ENCODE results near the gene SLIT3. TPM values are rescaled to one million over a fixed set of nuclear protein-coding genes. Genes with fewer than 3 reads are reported as not detected.

Gene SLIT3
- total and polyA plus RNA-seq, 9 of the 15 experiments (the other 6 are each of a cell fraction or from before 2014, with no cell fraction given) = 0.01 to 0.04 TPM; not detected in 7

- intact Hi-C loops (cut with micrococcal nuclease) = no loop called here
- POLR2A ChIA-PET = no interaction called here
- 2% methylated on average over 14 of the region's 14 CpGs for WGBS (ENCODE audit: insufficient coverage, low coverage, missing lambda C conversion rate)
- no peak for TF ChIP-seq ZFP30 (CRISPR knock-in tag; IDR thresholded peaks at IDR 0.05; ENCODE audit: borderline replicate concordance)
- no peak for TF ChIP-seq SRSF9 (IDR thresholded peaks at IDR 0.05; ENCODE audit: borderline replicate concordance, low read depth, low read length)
- no peak for TF ChIP-seq POLR2B (IDR thresholded peaks at IDR 0.05; ENCODE audit: low read depth, partially characterized antibody)
- no peak for TF ChIP-seq TBP (optimal IDR thresholded peaks at IDR 0.05; ENCODE audit: low read depth, low read length)
- no peak for TF ChIP-seq USF1 (CRISPR knock-in tag; IDR thresholded peaks at IDR 0.05)
- no peak for TF ChIP-seq PCBP2 (IDR thresholded peaks at IDR 0.05; ENCODE audit: low read depth, low read length, poor library complexity, severe bottlenecking)
- TF ChIP-seq RHOXF2B (CRISPR knock-in tag; conservative IDR thresholded peaks at IDR 0.05) = no peak
- TF ChIP-seq, protein P1, sequence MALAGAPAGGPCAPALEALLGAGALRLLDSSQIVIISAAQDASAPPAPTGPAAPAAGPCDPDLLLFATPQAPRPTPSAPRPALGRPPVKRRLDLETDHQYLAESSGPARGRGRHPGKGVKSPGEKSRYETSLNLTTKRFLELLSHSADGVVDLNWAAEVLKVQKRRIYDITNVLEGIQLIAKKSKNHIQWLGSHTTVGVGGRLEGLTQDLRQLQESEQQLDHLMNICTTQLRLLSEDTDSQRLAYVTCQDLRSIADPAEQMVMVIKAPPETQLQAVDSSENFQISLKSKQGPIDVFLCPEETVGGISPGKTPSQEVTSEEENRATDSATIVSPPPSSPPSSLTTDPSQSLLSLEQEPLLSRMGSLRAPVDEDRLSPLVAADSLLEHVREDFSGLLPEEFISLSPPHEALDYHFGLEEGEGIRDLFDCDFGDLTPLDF (CRISPR knock-in tag; IDR thresholded peaks at IDR 0.05) = no peak
- no peak for TF ChIP-seq WHSC1 (IDR thresholded peaks at IDR 0.05; ENCODE audit: low read length)
- TF ChIP-seq KDM4B (IDR thresholded peaks at IDR 0.05; ENCODE audit: borderline replicate concordance in 2 of 2, low read depth in 1 of 2) = no peak
- no peak for TF ChIP-seq FOXJ2 (tag; IDR thresholded peaks at IDR 0.05)
- no peak for TF ChIP-seq SUPT5H (IDR thresholded peaks at IDR 0.05)
- TF ChIP-seq NR4A1 (CRISPR knock-in tag; IDR thresholded peaks at IDR 0.05) = no peak
- no peak for TF ChIP-seq NR4A1 (tag; IDR thresholded peaks at IDR 0.05)
- TF ChIP-seq SAFB2 (IDR thresholded peaks at IDR 0.05; ENCODE audit: borderline replicate concordance, low read depth, low read length, severe bottlenecking) = no peak
- TF ChIP-seq HBP1 (CRISPR knock-in tag; IDR thresholded peaks at IDR 0.05) = no peak
- TF ChIP-seq ZNF316 (IDR thresholded peaks at IDR 0.05) = no peak
- no peak for TF ChIP-seq ZNF12 (CRISPR knock-in tag; IDR thresholded peaks at IDR 0.05)
- no peak for TF ChIP-seq RBM39 (optimal IDR thresholded peaks at IDR 0.05; ENCODE audit: low read depth, low read length)
- TF ChIP-seq ILK (tag; IDR thresholded peaks at IDR 0.05; ENCODE audit: borderline replicate concordance, low read depth) = no peak
Measured at GRCh38 chr5:169296419-169297143, 4.4 kb downstream of the SLIT3 start.

More at GRCh38 chr5:169296419-169297143, 4.4 kb downstream of the SLIT3 start:
- Histone ChIP-seq H3K9ac (ENCODE audit: insufficient read depth in 1 of 2, low read depth in 2 of 2, low read length in 2 of 2) (no peak overlapping the region), H3K4me2 (ENCODE audit: insufficient read depth, low read length) (no peak overlapping the region), H3K27me3 (ENCODE audit: control insufficient read depth in 2 of 2, insufficient read depth in 2 of 2, low read length in 2 of 2) (peaks cover 0 to 10% of the 10 kb centered on the region in 2 experiments; a peak in 3 of 5 replicates), H3K36me3 (ENCODE audit: control insufficient read depth, insufficient read depth, low read length) (no peaks in the 10 kb centered on the region), H3K4me1 (replicated peaks in 1 of 2; ENCODE audit: control insufficient read depth in 2 of 2, insufficient read depth in 2 of 2, low read length in 2 of 2) (peaks cover 0 to 7% of the 10 kb centered on the region in 2 experiments; a peak in 1 of 5 replicates), H3K79me2 (ENCODE audit: control insufficient read depth, insufficient read depth, low read length) (no peaks in the 10 kb centered on the region), H3K9me1 (ENCODE audit: control insufficient read depth, insufficient read depth, low read length) (no peaks in the 10 kb centered on the region), H3K9me3 (replicated peaks; ENCODE audit: control insufficient read depth, insufficient read depth, low read depth, low read length) (no peaks in the 10 kb centered on the region), H3K27ac (ENCODE audit: extremely low read depth, low read depth, low read length) (no peak overlapping the region), H2AFZ (ENCODE audit: low read depth, low read length) (no peak overlapping the region), H4K20me1 (replicated peaks; ENCODE audit: control insufficient read depth, insufficient read depth, low read length) (no peaks in the 10 kb centered on the region), H3K4me3 (no peak overlapping the region)
- FAIRE-seq (no peak), DNase-seq (ENCODE audit: extremely low read depth in 1 of 4, low spot score in 3 of 4) (no peak), ATAC-seq (no peak)
- CTCF ChIA-PET (ENCODE audit: low intra/inter-chr PET ratio) = no interaction called here
- no TSS peak for BruUV-seq (replicated peaks)
- in situ Hi-C loops (cut with MboI) = loop anchor here (10.0 kb wide), 1 partner anchor 602 kb away; no protein-coding TSS in a partner anchor
